Stomach (tissue), 4 donors: ENCODE results near the gene VPS18.

Source experiments
- EP300 ChIP-seq: sonication (generic); formaldehyde crosslinking; IDR thresholded peaks from one replicate; pipeline ENCODE4 v1.6.1; 2017; ENCODE audit warnings: antibody characterized with exemption
- POLR2A ChIP-seq, 4 donors: fragments of 450-650 bp; IDR thresholded peaks; one replicate each; pipeline ENCODE4 v1.6.1; 2016; ENCODE audit warnings: antibody characterized with exemption in 4 of 4, control low read depth in 2 of 4, mild to moderate bottlenecking in 1 of 4, moderate library complexity in 1 of 4
- POLR2AphosphoS5 ChIP-seq, 3 donors: sonication (generic); formaldehyde crosslinking; IDR thresholded peaks; one replicate each; pipeline ENCODE4 v1.6.1; 2016; ENCODE audit warnings: antibody characterized with exemption in 3 of 3
- TF ChIP-seq, protein P1 (sequence below), 7 experiments: fragments of 450-650 bp in 4 of 7; fragments of 200-600 bp in 3 of 7; sonication (generic) in 3 of 7; IDR thresholded peaks; one replicate each; pipeline ENCODE4 v1.5.1; 2016 to 2019; ENCODE audit warnings: antibody characterized with exemption in 7 of 7, control low read depth in 2 of 7, mild to moderate bottlenecking in 1 of 7

GRCh38 chr15:40850576-40851112 is 43.6 kb upstream of the VPS18 start:
- no peak for TF ChIP-seq POLR2A (IDR thresholded peaks at IDR 0.05)
- TF ChIP-seq POLR2AphosphoS5 (IDR thresholded peaks at IDR 0.05): no peak
- TF ChIP-seq, protein P1, sequence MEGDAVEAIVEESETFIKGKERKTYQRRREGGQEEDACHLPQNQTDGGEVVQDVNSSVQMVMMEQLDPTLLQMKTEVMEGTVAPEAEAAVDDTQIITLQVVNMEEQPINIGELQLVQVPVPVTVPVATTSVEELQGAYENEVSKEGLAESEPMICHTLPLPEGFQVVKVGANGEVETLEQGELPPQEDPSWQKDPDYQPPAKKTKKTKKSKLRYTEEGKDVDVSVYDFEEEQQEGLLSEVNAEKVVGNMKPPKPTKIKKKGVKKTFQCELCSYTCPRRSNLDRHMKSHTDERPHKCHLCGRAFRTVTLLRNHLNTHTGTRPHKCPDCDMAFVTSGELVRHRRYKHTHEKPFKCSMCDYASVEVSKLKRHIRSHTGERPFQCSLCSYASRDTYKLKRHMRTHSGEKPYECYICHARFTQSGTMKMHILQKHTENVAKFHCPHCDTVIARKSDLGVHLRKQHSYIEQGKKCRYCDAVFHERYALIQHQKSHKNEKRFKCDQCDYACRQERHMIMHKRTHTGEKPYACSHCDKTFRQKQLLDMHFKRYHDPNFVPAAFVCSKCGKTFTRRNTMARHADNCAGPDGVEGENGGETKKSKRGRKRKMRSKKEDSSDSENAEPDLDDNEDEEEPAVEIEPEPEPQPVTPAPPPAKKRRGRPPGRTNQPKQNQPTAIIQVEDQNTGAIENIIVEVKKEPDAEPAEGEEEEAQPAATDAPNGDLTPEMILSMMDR (IDR thresholded peaks at IDR 0.05): no peak
- no peak for TF ChIP-seq EP300
